ENCODE results near the gene ERBIN.
A peak's percentile ranks its signal among the peaks of the same experiment; 100 is the strongest.
"Not testable (repeated sequence)": the region's sequence is repeated elsewhere in the genome, so short reads cannot be mapped to it uniquely, and the experiment has no call there.

ERBIN gene

GRCh38 chr5:65926276-65926783 lies at the start of gene ERBIN:
ERBIN (plus strand) TSS chr5:65926575; CDS start chr5:65992719, 66,144 bp downstream.
- peak; percentile 72 for DNase-seq

GRCh38 chr5:65876970-65877369 lies 49.4 kb upstream of the ERBIN start:
- DNase-seq = no peak

- DNase-seq = not testable (repeated sequence)
Measured at GRCh38 chr5:65879668-65880256, 46.6 kb upstream of the ERBIN start.

- no peak for DNase-seq
Measured at GRCh38 chr5:65880496-65881072, 45.8 kb upstream of the ERBIN start.

- no peak for DNase-seq
Measured at GRCh38 chr5:65882278-65882677, 44.1 kb upstream of the ERBIN start.

- no peak for DNase-seq
Measured at GRCh38 chr5:65883461-65883860, 42.9 kb upstream of the ERBIN start.

GRCh38 chr5:65886387-65886786 lies 40.0 kb upstream of the ERBIN start:
- DNase-seq = no peak

- DNase-seq = not testable (repeated sequence)
Measured at GRCh38 chr5:65892024-65892423, 34.4 kb upstream of the ERBIN start.

- no peak for DNase-seq
Measured at GRCh38 chr5:65892801-65893200, 33.6 kb upstream of the ERBIN start.

GRCh38 chr5:65893749-65894430 lies 32.5 kb upstream of the ERBIN start:
- DNase-seq = peak; percentile 90

GRCh38 chr5:65895891-65896290 lies 30.5 kb upstream of the ERBIN start:
- DNase-seq = no peak

- no peak for DNase-seq
Measured at GRCh38 chr5:65900746-65901145, 25.6 kb upstream of the ERBIN start.

- DNase-seq = no peak
Measured at GRCh38 chr5:65902104-65902503, 24.3 kb upstream of the ERBIN start.

GRCh38 chr5:65903581-65903980 lies 22.8 kb upstream of the ERBIN start:
- no peak for DNase-seq

- DNase-seq = no peak
Measured at GRCh38 chr5:65906256-65906655, 20.1 kb upstream of the ERBIN start.

GRCh38 chr5:65907135-65907534 lies 19.2 kb upstream of the ERBIN start:
- no peak for DNase-seq

GRCh38 chr5:65910711-65911110 lies 15.7 kb upstream of the ERBIN start:
- no peak for DNase-seq

- no peak for DNase-seq
Measured at GRCh38 chr5:65912311-65912710, 14.1 kb upstream of the ERBIN start.

GRCh38 chr5:65913519-65913918 lies 12.9 kb upstream of the ERBIN start:
- DNase-seq = no peak

GRCh38 chr5:65914641-65915196 lies 11.7 kb upstream of the ERBIN start:
- DNase-seq = no peak

- DNase-seq = not testable (repeated sequence)
Measured at GRCh38 chr5:65915661-65916060, 10.7 kb upstream of the ERBIN start.

GRCh38 chr5:65916066-65916465 lies 10.3 kb upstream of the ERBIN start:
- DNase-seq = no peak

GRCh38 chr5:65916636-65917035 lies 9.7 kb upstream of the ERBIN start:
- DNase-seq = no peak

- DNase-seq = no peak
Measured at GRCh38 chr5:65919773-65920172, 6.6 kb upstream of the ERBIN start.
